GM12801 (cell line): ENCODE data around the gene DDX19B.

Experiments used
- CTCF ChIP-seq: IDR thresholded peaks from one replicate; pipeline ENCODE4 v1.5.1; 2011; ENCODE audit warnings: control low read depth; ENCODE audit not compliant: insufficient read length; ENCODE audit errors: extremely low read depth

Gene DDX19B

GRCh38 chr16:70370924-70371323 lies 71.9 kb downstream of the DDX19B start:
- TF ChIP-seq CTCF, result no peak

- no peak for TF ChIP-seq CTCF
Measured at GRCh38 chr16:70372921-70373728, 74.1 kb downstream of the DDX19B start.

- TF ChIP-seq CTCF, result no peak
Measured at GRCh38 chr16:70374213-70374612, 75.2 kb downstream of the DDX19B start.

DNA sequence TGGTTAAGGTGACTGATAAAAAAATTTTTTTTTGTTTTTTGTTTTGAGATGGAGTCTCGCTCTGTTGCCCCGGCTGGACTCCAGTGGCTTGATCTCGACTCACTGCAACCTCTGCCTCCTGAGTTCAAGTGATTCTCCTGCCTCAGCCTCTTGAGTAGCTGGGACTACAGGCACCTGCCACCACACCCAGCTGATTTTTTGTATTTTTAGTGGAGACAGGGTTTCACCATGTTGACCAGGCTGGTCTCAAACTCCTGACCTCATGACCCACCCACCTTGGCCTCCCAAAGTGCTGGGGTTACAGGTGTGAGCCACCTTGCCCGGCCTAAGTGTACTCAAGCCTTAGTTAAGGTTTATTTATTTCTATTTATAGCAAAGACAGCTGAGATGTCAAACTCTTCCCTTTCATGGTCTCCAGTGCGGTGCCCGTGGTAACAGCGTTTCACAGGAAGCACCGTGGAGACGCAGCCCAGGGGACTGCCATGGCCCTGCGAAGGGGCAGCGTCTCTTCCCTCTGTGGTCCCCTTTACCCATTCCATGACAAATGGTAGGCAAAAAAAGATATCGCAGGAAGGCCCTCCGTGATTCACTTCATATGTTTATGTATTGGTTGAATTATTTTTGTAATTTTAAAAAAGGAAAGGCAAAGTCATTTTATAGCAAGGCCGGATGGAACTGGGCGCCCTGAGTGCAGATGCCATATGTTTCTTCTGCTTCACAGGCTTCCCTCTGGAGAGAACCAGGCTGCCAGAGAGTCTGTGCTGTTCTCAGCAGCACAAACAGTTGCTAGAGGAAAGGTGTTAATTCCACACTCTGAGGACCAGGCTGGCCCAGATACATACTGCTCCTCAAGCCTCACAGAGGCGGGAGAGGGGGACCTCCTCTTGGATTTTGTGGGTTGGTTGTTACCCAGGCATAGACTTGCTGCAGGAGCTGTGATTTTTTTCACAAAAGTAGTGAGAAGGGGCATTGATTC lies 76.9 kb downstream of the DDX19B start:
- no peak for TF ChIP-seq CTCF

GRCh38 chr16:70377782-70378181 lies 78.8 kb downstream of the DDX19B start:
- no peak for TF ChIP-seq CTCF

- TF ChIP-seq CTCF, result no peak
Measured at GRCh38 chr16:70378869-70379493, 80.0 kb downstream of the DDX19B start.
